MM.1S (cell line): ENCODE measurements around the gene CARD11.

ENCODE experiments used
- DNase-seq: peaks from one replicate; pipeline ENCODE4 v3.0.0-alpha.2; 2015
- H2AFZ ChIP-seq: fragments of 300-600 bp; sonication (generic); 2 replicates; pipeline ENCODE4 v1.6.0; 2016; ENCODE audit warnings: antibody characterized with exemption, low read length
- H3F3A ChIP-seq: fragments of 300-600 bp; sonication (generic); 2 replicates; pipeline ENCODE4 v1.6.1; 2016; ENCODE audit warnings: mild to moderate bottlenecking, antibody characterized with exemption, low read length, moderate library complexity, mixed read lengths; ENCODE audit not compliant: insufficient read depth
- H3K27ac ChIP-seq: fragments of 300-600 bp; sonication (generic); 2 replicates; pipeline ENCODE4 v1.5.1; 2016; ENCODE audit warnings: mild to moderate bottlenecking, low read length
- H3K27me3 ChIP-seq: fragments of 300-600 bp; sonication (generic); replicated peaks from 2 replicates; pipeline ENCODE4 v1.6.0; 2016; ENCODE audit warnings: low read length; ENCODE audit not compliant: insufficient read depth
- H3K36me3 ChIP-seq: fragments of 300-600 bp; sonication (generic); replicated peaks from 2 replicates; pipeline ENCODE4 v1.6.1; 2016; ENCODE audit warnings: mild to moderate bottlenecking, low read length, mixed read lengths; ENCODE audit not compliant: insufficient read depth
- H3K4me1 ChIP-seq: fragments of 300-600 bp; sonication (generic); 2 replicates; pipeline ENCODE4 v1.6.1; 2016; ENCODE audit warnings: low read length, mixed read lengths
- H3K4me2 ChIP-seq: fragments of 300-600 bp; sonication (generic); 2 replicates; pipeline ENCODE4 v1.6.0; 2016; ENCODE audit warnings: low read depth, low read length
- H3K4me3 ChIP-seq: fragments of 300-600 bp; sonication (generic); 2 replicates; pipeline ENCODE4 v1.5.1; 2016; ENCODE audit warnings: low read length, mixed read lengths
- H3K79me2 ChIP-seq: fragments of 300-600 bp; sonication (generic); 2 replicates; pipeline ENCODE4 v1.6.1; 2016; ENCODE audit warnings: mixed run types, low read length, mixed read lengths
- H3K9ac ChIP-seq: fragments of 300-600 bp; sonication (generic); 2 replicates; pipeline ENCODE4 v1.6.1; 2016; ENCODE audit warnings: low read length, mixed read lengths
- H3K9me2 ChIP-seq: fragments of 300-600 bp; sonication (generic); replicated peaks from 2 replicates; pipeline ENCODE4 v1.6.1; 2016; ENCODE audit warnings: mild to moderate bottlenecking, low read length, mixed read lengths; ENCODE audit not compliant: insufficient read depth
- H3K9me3 ChIP-seq: fragments of 300-600 bp; sonication (generic); replicated peaks from 2 replicates; pipeline ENCODE4 v1.6.1; 2016; ENCODE audit warnings: mild to moderate bottlenecking, low read length, mixed read lengths; ENCODE audit not compliant: insufficient read depth
- H4K20me1 ChIP-seq: fragments of 300-600 bp; sonication (generic); 2 replicates; pipeline ENCODE4 v1.6.1; 2016; ENCODE audit warnings: mild to moderate bottlenecking, low read length, moderate library complexity, mixed read lengths; ENCODE audit not compliant: insufficient read depth
- CTCF ChIP-seq: fragments of 300-600 bp; sonication (generic); IDR thresholded peaks from 2 replicates; pipeline ENCODE4 v1.5.1; 2016; ENCODE audit warnings: antibody characterized with exemption, low read length, mixed read lengths
- EZH2 ChIP-seq: fragments of 300-600 bp; sonication (generic); optimal IDR thresholded peaks from 2 replicates; pipeline ENCODE3; 2017; ENCODE audit warnings: low read depth, mild to moderate bottlenecking, antibody characterized with exemption, low read length, mixed read lengths
- EZH2phosphoT487 ChIP-seq: fragments of 300-600 bp; sonication (generic); IDR thresholded peaks from 2 replicates; pipeline ENCODE4 v1.6.1; 2018; ENCODE audit warnings: antibody characterized with exemption, low read length

The CARD11 gene

GRCh38 chr7:2967705-2968104 is 76.0 kb downstream of the CARD11 start:
- Histone ChIP-seq H3K27ac (no peak overlapping the region), H3K4me2 (no peak overlapping the region), H3K4me3 (no peak overlapping the region), H3K9me3 (no peaks in the 10 kb centered on the region), H4K20me1 (no peaks in the 10 kb centered on the region), H3K36me3 (no peaks in the 10 kb centered on the region), H3K4me1 (no peaks in the 10 kb centered on the region), H3K79me2 (no peaks in the 10 kb centered on the region), H3K27me3 (no peaks in the 10 kb centered on the region), H3F3A (no peaks in the 10 kb centered on the region), H2AFZ (no peak overlapping the region), H3K9ac (no peak overlapping the region), H3K9me2 (no peaks in the 10 kb centered on the region)
- DNase-seq = no peak
- TF ChIP-seq EZH2phosphoT487 (no peak), CTCF (no peak), EZH2 (no peak)

DNA sequence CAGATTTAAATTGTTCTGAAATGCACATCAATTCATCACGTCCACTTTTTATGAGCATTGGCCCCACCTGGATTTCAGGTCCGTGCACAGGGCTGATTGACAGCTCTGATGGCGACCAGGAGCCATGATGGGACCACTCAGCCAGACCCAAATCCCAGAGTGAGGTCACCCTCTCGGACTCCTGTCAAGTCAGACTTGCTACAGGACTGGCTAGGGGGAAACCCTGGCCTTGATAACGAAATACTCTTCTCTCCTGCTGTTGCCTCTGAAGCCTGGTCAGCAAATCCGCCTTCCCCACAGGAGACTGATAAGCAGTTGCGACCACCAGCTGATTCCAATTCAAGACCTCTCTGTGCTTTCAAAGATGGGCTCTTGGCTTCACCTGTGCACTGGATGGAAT is 76.4 kb downstream of the CARD11 start:
- no peak overlapping the region for H2AFZ ChIP-seq
- no peak for DNase-seq
- H3K27me3 ChIP-seq = no peaks in the 10 kb centered on the region
- H3F3A ChIP-seq = no peaks in the 10 kb centered on the region
- no peaks in the 10 kb centered on the region for H3K9me3 ChIP-seq
- H3K9ac ChIP-seq = no peak overlapping the region
- H3K27ac ChIP-seq = no peak overlapping the region
- no peaks in the 10 kb centered on the region for H3K9me2 ChIP-seq
- no peaks in the 10 kb centered on the region for H3K36me3 ChIP-seq
- no peak for TF ChIP-seq EZH2phosphoT487
- TF ChIP-seq CTCF = no peak
- no peak for TF ChIP-seq EZH2
- no peaks in the 10 kb centered on the region for H4K20me1 ChIP-seq
- no peak overlapping the region for H3K4me2 ChIP-seq
- H3K4me1 ChIP-seq = no peaks in the 10 kb centered on the region
- H3K79me2 ChIP-seq = no peaks in the 10 kb centered on the region
- H3K4me3 ChIP-seq = no peak overlapping the region

- H3K9me3 ChIP-seq = no peaks in the 10 kb centered on the region
- no peaks in the 10 kb centered on the region for H3K79me2 ChIP-seq
- no peaks in the 10 kb centered on the region for H3F3A ChIP-seq
- no peaks in the 10 kb centered on the region for H4K20me1 ChIP-seq
- TF ChIP-seq EZH2phosphoT487 (no peak), EZH2 (no peak), CTCF (no peak)
- no peaks in the 10 kb centered on the region for H3K27me3 ChIP-seq
- H2AFZ ChIP-seq = no peak overlapping the region
- DNase-seq = no peak
- H3K4me3 ChIP-seq = no peak overlapping the region
- H3K9ac ChIP-seq = no peak overlapping the region
- H3K4me1 ChIP-seq = no peaks in the 10 kb centered on the region
- no peaks in the 10 kb centered on the region for H3K36me3 ChIP-seq
- H3K9me2 ChIP-seq = no peaks in the 10 kb centered on the region
- H3K4me2 ChIP-seq = no peak overlapping the region
- no peak overlapping the region for H3K27ac ChIP-seq
These were observed 77.1 kb downstream of the CARD11 start for GRCh38 chr7:2966466-2967078.
